WTC11 (cell line): Measurements from ENCODE around the gene GPR37L1. TPM values are rescaled to one million over a fixed set of nuclear protein-coding genes. Genes with fewer than 3 reads are reported as not detected.
"Not testable (repeated sequence)": the region's sequence is repeated elsewhere in the genome, so short reads cannot be mapped to it uniquely, and the experiment has no call there.

Experiments used
- ATAC-seq: fragments of 200-7000 bp; cut with Tn5 transposase; 2 replicates; pipeline ENCODE4 v1.10.0; 2021; ENCODE audit warnings: mild to moderate bottlenecking, moderate library complexity
- CTCF ChIA-PET: fragments of 300-600 bp; sonication (Branson Sonifier 250); formaldehyde crosslinking; loops from one replicate; lab custom pipeline; 2021; ENCODE audit warnings: antibody characterized with exemption; lab: Charles Lee
- POLR2A ChIA-PET: fragments of 350-600 bp; sonication (Branson Sonifier 250); formaldehyde crosslinking; loops from one replicate; lab custom pipeline; 2021; ENCODE audit warnings: antibody characterized with exemption; lab: Charles Lee
- DNase-seq: peaks from one replicate; pipeline ENCODE4 v3.0.0; 2021; ENCODE audit warnings: low spot score
- H3K27ac Mint-ChIP-seq: 2 replicates; pipeline ENCODE4 v1.8.0; 2021; ENCODE audit warnings: mixed read lengths
- H3K27me3 Mint-ChIP-seq: 2 replicates; pipeline ENCODE4 v1.8.0; 2021; ENCODE audit warnings: low read depth, mild to moderate bottlenecking, moderate library complexity, mixed read lengths
- H3K36me3 Mint-ChIP-seq: 2 replicates; pipeline ENCODE4 v1.8.0; 2021; ENCODE audit warnings: mixed read lengths
- H3K4me1 Mint-ChIP-seq: 2 replicates; pipeline ENCODE4 v1.8.0; 2022; ENCODE audit warnings: mixed read lengths
- H3K4me3 Mint-ChIP-seq: 2 replicates; pipeline ENCODE4 v1.8.0; 2021; ENCODE audit warnings: mild to moderate bottlenecking, moderate library complexity, mixed read lengths
- H3K9me3 Mint-ChIP-seq: 2 replicates; pipeline ENCODE4 v1.8.0; 2021; ENCODE audit warnings: mixed read lengths
- EMX1 ChIP-seq: fragments of 250-450 bp; sonication (Bioruptor Pico); IDR thresholded peaks from 2 replicates; pipeline ENCODE4 v1.8.0; 2021; ENCODE audit warnings: mild to moderate bottlenecking
- NFE2L1 ChIP-seq: sonication (generic); formaldehyde crosslinking; IDR thresholded peaks from 2 replicates; pipeline ENCODE4 v1.8.1; 2023; ENCODE audit warnings: missing genetic modification reagents
- PRRX2 ChIP-seq: fragments of 250-450 bp; sonication (Bioruptor Pico); IDR thresholded peaks from 2 replicates; pipeline ENCODE4 v1.8.0; 2021; ENCODE audit warnings: mild to moderate bottlenecking
- SP1 ChIP-seq: sonication (generic); formaldehyde crosslinking; conservative IDR thresholded peaks from 2 replicates; pipeline ENCODE4 v1.8.1; 2022; ENCODE audit warnings: missing genetic modification reagents
- TEAD4 ChIP-seq: sonication (generic); formaldehyde crosslinking; IDR thresholded peaks from 2 replicates; pipeline ENCODE4 v1.8.0; 2022; ENCODE audit warnings: mild to moderate bottlenecking, missing genetic modification reagents
- TP53 ChIP-seq: sonication (generic); formaldehyde crosslinking; IDR thresholded peaks from 2 replicates; pipeline ENCODE4 v1.8.1; 2023; ENCODE audit warnings: mild to moderate bottlenecking, missing genetic modification reagents
- ZNF671 ChIP-seq: fragments of 250-450 bp; sonication (Bioruptor Pico); IDR thresholded peaks from 2 replicates; pipeline ENCODE4 v1.8.0; 2021; ENCODE audit warnings: mild to moderate bottlenecking
- total RNA-seq: library from RNA; stranded (reverse); gene quantifications from 3 replicates; pipeline ENCODE4 v1.2.3, GENCODE V29; 2021
- TF ChIP-seq, protein P1 (sequence below): fragments of 200-600 bp; IDR thresholded peaks from 2 replicates; pipeline ENCODE4 v1.8.0; 2022; ENCODE audit warnings: antibody characterized with exemption
- TF ChIP-seq, protein P2 (sequence below): sonication (generic); formaldehyde crosslinking; conservative IDR thresholded peaks from 2 replicates; pipeline ENCODE4 v1.8.1; 2022; ENCODE audit warnings: mild to moderate bottlenecking, missing genetic modification reagents
- TF ChIP-seq, protein P3 (sequence below): fragments of 250-450 bp; sonication (Bioruptor Pico); IDR thresholded peaks from 2 replicates; pipeline ENCODE4 v1.9.0; 2021; ENCODE audit warnings: mild to moderate bottlenecking
- TF ChIP-seq, protein P4 (sequence below): fragments of 250-450 bp; sonication (Bioruptor Pico); IDR thresholded peaks from 2 replicates; pipeline ENCODE4 v1.9.0; 2021; ENCODE audit warnings: mild to moderate bottlenecking
- TF ChIP-seq, protein P5 (sequence below): sonication (generic); formaldehyde crosslinking; IDR thresholded peaks from 2 replicates; pipeline ENCODE4 v1.8.1; 2022; ENCODE audit warnings: low read depth, mild to moderate bottlenecking, moderate library complexity, missing genetic modification reagents, borderline replicate concordance
- TF ChIP-seq, protein P6 (sequence below): fragments of 250-450 bp; sonication (Bioruptor Pico); conservative IDR thresholded peaks from 2 replicates; pipeline ENCODE4 v1.9.0; 2021; ENCODE audit warnings: mild to moderate bottlenecking

Gene GPR37L1
- total RNA-seq, 1 experiment from 2014 or later: 0.07 TPM

DNA sequence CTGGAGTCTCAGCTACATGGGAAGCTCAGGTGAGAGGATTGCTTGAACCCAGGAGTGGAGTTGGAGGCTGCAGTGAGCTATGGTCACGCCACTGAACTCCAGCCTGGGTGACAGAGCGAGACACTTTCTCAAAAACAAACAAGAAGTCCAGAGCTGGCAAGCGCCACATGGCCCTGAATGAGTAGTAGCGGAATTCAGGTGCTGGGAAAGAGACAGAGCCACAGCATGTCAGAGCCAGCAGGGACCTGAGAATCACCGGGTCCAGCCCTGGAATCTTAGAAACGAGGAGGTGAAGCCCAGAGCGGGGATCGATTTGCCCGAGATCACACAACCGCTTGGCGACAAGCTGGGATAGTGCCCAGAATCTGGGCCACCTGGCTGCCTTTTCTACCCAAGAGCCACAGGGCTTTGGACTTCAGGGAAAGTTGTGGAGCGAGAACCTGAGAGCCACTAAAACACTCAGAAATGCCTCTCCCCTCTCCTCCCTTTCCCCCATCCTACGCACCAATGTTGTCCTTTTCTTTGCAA is 12.0 kb downstream of the GPR37L1 start:
- no peak overlapping the region for H3K4me3 Mint-ChIP-seq
- peak overlapping the region; percentile 32; the same call in 1 of the 2 replicates for H3K27ac Mint-ChIP-seq
- peaks cover 6% of the 10 kb centered on the region for H3K36me3 Mint-ChIP-seq
- ATAC-seq (no peak), DNase-seq (no peak)
- no peak for TF ChIP-seq NFE2L1 (CRISPR knock-in tag)
- no peak for TF ChIP-seq PRRX2
- TF ChIP-seq SP1 (CRISPR knock-in tag): 0 out of 2 replicates have a peak, but pooled peaks have one; percentile 20
- H3K27me3 Mint-ChIP-seq: no peaks in the 10 kb centered on the region
- H3K4me1 Mint-ChIP-seq: peaks cover 23% of the 10 kb centered on the region
- ChIA-PET CTCF (interaction anchor here (0.8 to 6.5 kb wide), 34 partner anchors 8 to 604 kb away, joined by 3 to 76 read pairs (median 4); partner anchors contain the start of genes ELF3, GPR37L1, LMOD1 and PTPN7), POLR2A (interaction anchor here (0.8 kb wide), 1 partner anchor 119 kb away, joined by 3 read pairs; no protein-coding TSS in a partner anchor)
- no peaks in the 10 kb centered on the region for H3K9me3 Mint-ChIP-seq

DNA sequence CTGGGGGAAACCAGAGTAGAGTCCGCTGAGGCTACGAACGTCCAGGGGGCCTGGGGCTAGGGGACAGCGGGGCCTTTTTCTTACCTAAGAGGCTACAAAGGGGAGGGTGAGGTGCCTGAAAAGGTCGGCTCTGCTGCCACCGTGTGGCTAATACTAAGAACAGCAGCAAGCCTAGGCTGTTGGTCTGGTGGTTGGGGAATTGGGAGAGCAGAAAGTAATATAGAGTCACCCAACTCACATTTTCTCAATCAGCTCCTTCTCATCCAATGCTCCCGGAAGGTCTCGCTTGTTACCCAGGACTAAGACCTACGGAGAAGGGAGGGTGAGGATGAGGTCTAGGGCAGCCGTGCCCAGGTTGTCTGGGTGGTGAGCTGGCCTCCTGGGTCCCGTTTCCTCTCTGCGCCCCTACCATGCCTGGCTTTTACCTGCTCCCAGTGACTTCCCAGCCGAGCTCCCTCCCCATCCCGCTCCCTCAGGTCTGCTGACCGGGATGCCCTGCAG is 12.6 kb downstream of the GPR37L1 start:
- Mint-ChIP-seq H3K36me3 (peaks cover 6% of the 10 kb centered on the region), H3K27me3 (no peaks in the 10 kb centered on the region), H3K27ac (peak overlapping the region; percentile 60; the same call in 1 of the 2 replicates), H3K9me3 (no peaks in the 10 kb centered on the region), H3K4me1 (peaks cover 23% of the 10 kb centered on the region), H3K4me3 (no peak overlapping the region)
- 0 out of 2 replicates have a peak, but pooled peaks have one; percentile 1 for TF ChIP-seq SP1 (CRISPR knock-in tag)
- no peak for TF ChIP-seq ZNF671
- TF ChIP-seq, protein P1, sequence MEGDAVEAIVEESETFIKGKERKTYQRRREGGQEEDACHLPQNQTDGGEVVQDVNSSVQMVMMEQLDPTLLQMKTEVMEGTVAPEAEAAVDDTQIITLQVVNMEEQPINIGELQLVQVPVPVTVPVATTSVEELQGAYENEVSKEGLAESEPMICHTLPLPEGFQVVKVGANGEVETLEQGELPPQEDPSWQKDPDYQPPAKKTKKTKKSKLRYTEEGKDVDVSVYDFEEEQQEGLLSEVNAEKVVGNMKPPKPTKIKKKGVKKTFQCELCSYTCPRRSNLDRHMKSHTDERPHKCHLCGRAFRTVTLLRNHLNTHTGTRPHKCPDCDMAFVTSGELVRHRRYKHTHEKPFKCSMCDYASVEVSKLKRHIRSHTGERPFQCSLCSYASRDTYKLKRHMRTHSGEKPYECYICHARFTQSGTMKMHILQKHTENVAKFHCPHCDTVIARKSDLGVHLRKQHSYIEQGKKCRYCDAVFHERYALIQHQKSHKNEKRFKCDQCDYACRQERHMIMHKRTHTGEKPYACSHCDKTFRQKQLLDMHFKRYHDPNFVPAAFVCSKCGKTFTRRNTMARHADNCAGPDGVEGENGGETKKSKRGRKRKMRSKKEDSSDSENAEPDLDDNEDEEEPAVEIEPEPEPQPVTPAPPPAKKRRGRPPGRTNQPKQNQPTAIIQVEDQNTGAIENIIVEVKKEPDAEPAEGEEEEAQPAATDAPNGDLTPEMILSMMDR: peak; percentile 75
- TF ChIP-seq, protein P2, sequence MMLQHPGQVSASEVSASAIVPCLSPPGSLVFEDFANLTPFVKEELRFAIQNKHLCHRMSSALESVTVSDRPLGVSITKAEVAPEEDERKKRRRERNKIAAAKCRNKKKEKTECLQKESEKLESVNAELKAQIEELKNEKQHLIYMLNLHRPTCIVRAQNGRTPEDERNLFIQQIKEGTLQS: no peak
- CTCF ChIA-PET: interaction anchor here (0.6 to 6.5 kb wide), 44 partner anchors 8 to 604 kb away, joined by 3 to 76 read pairs (median 4); partner anchors contain the start of genes ARL8A, ELF3, GPR37L1 and LMOD1
- DNase-seq (peak; percentile 62), ATAC-seq (peak; percentile 77)
- POLR2A ChIA-PET: interaction anchor here (0.8 kb wide), 1 partner anchor 120 kb away, joined by 3 read pairs; no protein-coding TSS in a partner anchor

DNA sequence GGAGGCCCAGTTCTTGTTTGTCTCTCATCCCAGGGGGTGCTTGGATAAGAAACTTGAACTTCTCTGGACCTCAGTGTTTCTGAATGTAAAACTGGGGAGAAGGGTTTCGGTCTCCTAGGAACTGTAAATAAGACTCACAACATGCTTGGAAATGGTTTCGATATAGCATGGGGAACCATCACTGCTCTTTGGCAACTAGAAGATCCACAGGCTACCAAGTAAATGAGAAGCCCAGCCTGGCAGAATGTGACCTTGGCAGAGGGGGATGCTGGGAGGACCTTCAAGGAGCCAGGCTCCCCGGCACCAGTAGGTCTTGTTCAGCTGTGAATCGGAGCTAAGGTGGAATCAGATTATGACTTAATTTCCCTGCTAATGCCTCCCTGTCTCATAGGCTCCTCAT is 18.1 kb downstream of the GPR37L1 start:
- Mint-ChIP-seq H3K9me3 (no peaks in the 10 kb centered on the region), H3K36me3 (no peaks in the 10 kb centered on the region), H3K4me3 (no peak overlapping the region), H3K4me1 (peaks cover 27% of the 10 kb centered on the region), H3K27me3 (peaks cover 7% of the 10 kb centered on the region), H3K27ac (no peak overlapping the region)
- TF ChIP-seq, protein P3, sequence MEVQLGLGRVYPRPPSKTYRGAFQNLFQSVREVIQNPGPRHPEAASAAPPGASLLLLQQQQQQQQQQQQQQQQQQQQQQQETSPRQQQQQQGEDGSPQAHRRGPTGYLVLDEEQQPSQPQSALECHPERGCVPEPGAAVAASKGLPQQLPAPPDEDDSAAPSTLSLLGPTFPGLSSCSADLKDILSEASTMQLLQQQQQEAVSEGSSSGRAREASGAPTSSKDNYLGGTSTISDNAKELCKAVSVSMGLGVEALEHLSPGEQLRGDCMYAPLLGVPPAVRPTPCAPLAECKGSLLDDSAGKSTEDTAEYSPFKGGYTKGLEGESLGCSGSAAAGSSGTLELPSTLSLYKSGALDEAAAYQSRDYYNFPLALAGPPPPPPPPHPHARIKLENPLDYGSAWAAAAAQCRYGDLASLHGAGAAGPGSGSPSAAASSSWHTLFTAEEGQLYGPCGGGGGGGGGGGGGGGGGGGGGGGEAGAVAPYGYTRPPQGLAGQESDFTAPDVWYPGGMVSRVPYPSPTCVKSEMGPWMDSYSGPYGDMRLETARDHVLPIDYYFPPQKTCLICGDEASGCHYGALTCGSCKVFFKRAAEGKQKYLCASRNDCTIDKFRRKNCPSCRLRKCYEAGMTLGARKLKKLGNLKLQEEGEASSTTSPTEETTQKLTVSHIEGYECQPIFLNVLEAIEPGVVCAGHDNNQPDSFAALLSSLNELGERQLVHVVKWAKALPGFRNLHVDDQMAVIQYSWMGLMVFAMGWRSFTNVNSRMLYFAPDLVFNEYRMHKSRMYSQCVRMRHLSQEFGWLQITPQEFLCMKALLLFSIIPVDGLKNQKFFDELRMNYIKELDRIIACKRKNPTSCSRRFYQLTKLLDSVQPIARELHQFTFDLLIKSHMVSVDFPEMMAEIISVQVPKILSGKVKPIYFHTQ (CRISPR knock-in tag): no peak
- TF ChIP-seq, protein P4, sequence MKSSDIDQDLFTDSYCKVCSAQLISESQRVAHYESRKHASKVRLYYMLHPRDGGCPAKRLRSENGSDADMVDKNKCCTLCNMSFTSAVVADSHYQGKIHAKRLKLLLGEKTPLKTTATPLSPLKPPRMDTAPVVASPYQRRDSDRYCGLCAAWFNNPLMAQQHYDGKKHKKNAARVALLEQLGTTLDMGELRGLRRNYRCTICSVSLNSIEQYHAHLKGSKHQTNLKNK: no peak
- no peak for TF ChIP-seq TP53 (CRISPR knock-in tag)
- TF ChIP-seq, protein P5, sequence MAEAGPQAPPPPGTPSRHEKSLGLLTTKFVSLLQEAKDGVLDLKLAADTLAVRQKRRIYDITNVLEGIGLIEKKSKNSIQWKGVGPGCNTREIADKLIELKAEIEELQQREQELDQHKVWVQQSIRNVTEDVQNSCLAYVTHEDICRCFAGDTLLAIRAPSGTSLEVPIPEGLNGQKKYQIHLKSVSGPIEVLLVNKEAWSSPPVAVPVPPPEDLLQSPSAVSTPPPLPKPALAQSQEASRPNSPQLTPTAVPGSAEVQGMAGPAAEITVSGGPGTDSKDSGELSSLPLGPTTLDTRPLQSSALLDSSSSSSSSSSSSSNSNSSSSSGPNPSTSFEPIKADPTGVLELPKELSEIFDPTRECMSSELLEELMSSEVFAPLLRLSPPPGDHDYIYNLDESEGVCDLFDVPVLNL: no peak
- TF ChIP-seq, protein P6, sequence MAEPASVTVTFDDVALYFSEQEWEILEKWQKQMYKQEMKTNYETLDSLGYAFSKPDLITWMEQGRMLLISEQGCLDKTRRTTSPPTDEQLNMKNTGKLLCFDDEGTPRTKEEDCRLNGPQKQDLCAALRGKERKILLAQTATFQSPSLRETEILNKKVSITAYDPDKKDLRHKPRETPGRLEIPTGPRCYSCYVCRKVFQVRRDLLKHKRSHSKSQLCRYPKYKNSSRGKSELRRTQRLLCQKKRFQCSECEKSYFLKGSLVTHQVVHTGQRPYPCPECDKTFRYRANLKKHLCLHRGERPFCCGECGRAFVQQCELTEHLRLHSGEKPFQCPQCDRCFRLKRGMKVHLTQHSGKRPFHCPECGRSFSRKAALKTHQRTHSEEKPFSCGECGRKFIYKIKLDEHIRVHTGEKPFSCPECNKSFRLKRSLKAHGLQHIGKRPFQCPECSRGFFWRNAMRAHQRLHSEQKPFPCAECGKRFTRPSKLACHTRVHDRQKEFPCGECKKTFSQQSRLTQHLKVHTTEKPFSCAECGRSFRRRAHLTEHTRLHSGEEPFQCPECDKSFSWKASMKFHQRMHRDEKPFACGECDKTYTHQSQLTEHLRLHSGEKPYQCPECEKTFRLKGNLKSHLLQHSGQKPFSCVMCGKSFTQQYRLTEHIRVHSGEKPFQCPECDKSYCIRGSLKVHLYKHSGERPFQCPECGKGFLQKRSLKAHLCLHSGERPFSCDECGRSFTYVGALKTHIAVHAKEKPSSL (CRISPR knock-in tag): no peak
- TF ChIP-seq, protein P2: no peak
- no peak for TF ChIP-seq TEAD4 (CRISPR knock-in tag)
- no peak for TF ChIP-seq EMX1 (CRISPR knock-in tag)
- ATAC-seq (no peak), DNase-seq (no peak)
- ChIA-PET POLR2A (no interaction called here), CTCF (interaction anchor here (0.6 to 1.4 kb wide), 3 partner anchors 14 to 141 kb away, joined by 3 read pairs; partner anchors contain the start of gene GPR37L1)

DNA sequence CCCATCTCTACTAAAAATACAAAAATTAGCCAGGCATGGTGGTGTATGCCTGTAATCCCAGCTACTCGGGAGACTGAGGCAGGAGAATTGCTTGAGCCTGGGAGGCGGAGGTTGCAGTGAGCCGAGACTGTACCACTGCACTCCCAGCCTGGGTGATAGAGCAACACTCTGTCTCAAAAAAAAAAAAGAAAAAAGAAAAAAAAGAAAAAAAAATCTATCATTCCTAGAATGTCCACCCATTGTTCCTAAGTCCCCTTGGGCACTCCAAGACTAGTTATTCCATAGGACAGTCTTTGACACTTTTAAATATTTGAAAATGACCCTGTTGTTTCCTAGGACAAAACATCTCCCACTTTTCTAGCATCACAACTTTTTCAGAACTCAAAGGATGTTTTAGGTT is 18.8 kb downstream of the GPR37L1 start:
- POLR2A ChIA-PET: interaction anchor here (0.6 kb wide), 1 partner anchor 31 kb away, joined by 4 read pairs; no protein-coding TSS in a partner anchor
- peaks cover 27% of the 10 kb centered on the region for H3K4me1 Mint-ChIP-seq
- CTCF ChIA-PET: not testable (repeated sequence)

More for the DNA sequence above, 18.8 kb downstream of the GPR37L1 start:
- H3K27me3 Mint-ChIP-seq, H3K27ac Mint-ChIP-seq, H3K36me3 Mint-ChIP-seq, H3K9me3 Mint-ChIP-seq, H3K4me3 Mint-ChIP-seq, ATAC-seq, DNase-seq: not testable (repeated sequence)
